Left kidney (tissue), 2 donors: ENCODE measurements around the gene ZBTB42. TPM values are rescaled to one million over a fixed set of nuclear protein-coding genes. Genes with fewer than 3 reads are reported as not detected.

ENCODE experiments used
- DNase-seq: peaks from one replicate; pipeline ENCODE4 v3.0.0-alpha.2; 2013
- polyA plus RNA-seq: library from polyadenylated mRNA; unstranded; fragments of 120-200 nt; gene quantifications from one replicate; pipeline ENCODE4 v1.2.1, GENCODE V29; 2013; ENCODE audit not compliant: insufficient read length

ZBTB42 gene
- polyA plus RNA-seq, 1 donor: 3.1 TPM

- DNase-seq: no peak
These were observed 6.8 kb upstream of the ZBTB42 start for GRCh38 chr14:104794099-104794498.

GRCh38 chr14:104794631-104794992 is 6.3 kb upstream of the ZBTB42 start:
- no peak for DNase-seq

GRCh38 chr14:104794993-104795780 is 5.7 kb upstream of the ZBTB42 start, which contains the start of gene AKT1:
Gene AKT1, minus strand, starts transcription at chr14:104795748. Its CDS starts 3,105 bp downstream, at chr14:104792643.
- DNase-seq: no peak

- DNase-seq: peak; percentile 34
These were observed 4.9 kb upstream of the ZBTB42 start for GRCh38 chr14:104795781-104796686.

- DNase-seq: no peak
These were observed 4.2 kb upstream of the ZBTB42 start for GRCh38 chr14:104796687-104797081.

- DNase-seq: no peak
These were observed 3.5 kb upstream of the ZBTB42 start for GRCh38 chr14:104797115-104798044.

GRCh38 chr14:104798300-104799243 is 2.3 kb upstream of the ZBTB42 start:
- DNase-seq: no peak

- peak; percentile 44 for DNase-seq
These were observed 1.5 kb upstream of the ZBTB42 start for GRCh38 chr14:104799244-104800014.

GRCh38 chr14:104800015-104800770 is 708 bp upstream of the ZBTB42 start:
- peak; percentile 65 for DNase-seq

- DNase-seq: no peak
These were observed 856 bp downstream of the ZBTB42 start for GRCh38 chr14:104801520-104802393.

GRCh38 chr14:104802394-104803184 is 1.7 kb downstream of the ZBTB42 start:
- no peak for DNase-seq

- DNase-seq: no peak
These were observed 2.5 kb downstream of the ZBTB42 start for GRCh38 chr14:104803280-104803911.

- DNase-seq: no peak
These were observed 3.1 kb downstream of the ZBTB42 start for GRCh38 chr14:104803912-104804410.

- DNase-seq: no peak
These were observed 3.8 kb downstream of the ZBTB42 start for GRCh38 chr14:104804481-104805325.

- DNase-seq: no peak
These were observed 4.4 kb downstream of the ZBTB42 start for GRCh38 chr14:104805326-104805678.
